ENCODE measurements around the gene CNTNAP2. TPM values are rescaled to one million over a fixed set of nuclear protein-coding genes. Genes with fewer than 3 reads are reported as not detected.

The CNTNAP2 gene
- total and polyA plus RNA-seq, 2 of the 4 experiments (the other 2 are of a cell fraction): not detected

DNA sequence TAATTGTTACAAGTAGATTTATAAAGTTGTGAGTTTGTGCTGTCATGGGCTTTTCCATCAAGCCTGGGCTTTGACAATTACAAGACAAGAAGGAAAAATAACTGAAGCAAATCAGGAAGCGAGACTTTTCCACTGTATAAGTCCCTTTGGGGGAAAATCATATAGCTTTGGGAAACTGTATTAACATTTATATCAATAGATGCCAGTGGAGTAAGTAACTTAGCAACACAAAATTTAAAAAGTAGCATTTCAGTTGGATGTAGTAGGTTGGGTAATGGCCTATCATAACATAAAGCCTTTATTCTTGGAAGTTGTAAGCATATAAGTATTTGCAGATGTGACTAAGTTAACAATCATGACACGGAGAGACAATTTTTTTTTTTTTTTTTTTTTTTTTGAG lies 931.1 kb downstream of the CNTNAP2 start:
- H4K91ac ChIP-seq (ENCODE audit: insufficient read depth, low read depth, low read length): no peak overlapping the region
- no CpG with 5 or more reads among the region's 2 CpGs for WGBS, 2 experiments (ENCODE audit: extremely low coverage in 2 of 2, insufficient read length in 1 of 2)
- TF ChIP-seq MXI1 (IDR thresholded peaks at IDR 0.05; ENCODE audit: borderline replicate concordance, low read depth, low read length) (no peak), CHD1 (IDR thresholded peaks at IDR 0.05; ENCODE audit: low read depth, low read length) (no peak), CEBPB (IDR thresholded peaks at IDR 0.05; ENCODE audit: low read depth, low read length) (no peak), MAFK (IDR thresholded peaks at IDR 0.05; ENCODE audit: low read depth, low read length) (no peak), POLR2A (IDR thresholded peaks at IDR 0.05; ENCODE audit: low read depth, low read length) (no peak), MAZ (IDR thresholded peaks at IDR 0.05; ENCODE audit: borderline replicate concordance, low read depth, low read length) (no peak), FOS (IDR thresholded peaks at IDR 0.05; ENCODE audit: low read depth, low read length) (no peak), RAD21 (IDR thresholded peaks at IDR 0.05; ENCODE audit: low read length) (no peak), SMC3 (IDR thresholded peaks at IDR 0.05; ENCODE audit: low read depth, low read length) (no peak), BHLHE40 (IDR thresholded peaks at IDR 0.05; ENCODE audit: low read depth, low read length) (no peak), RCOR1 (IDR thresholded peaks at IDR 0.05; ENCODE audit: insufficient replicate concordance, low read length) (no peak), NFE2L2 (IDR thresholded peaks at IDR 0.05; ENCODE audit: low read depth, low read length) (no peak), RFX5 (IDR thresholded peaks at IDR 0.05; ENCODE audit: low read depth, low read length) (no peak)
- TF ChIP-seq, protein P1, sequence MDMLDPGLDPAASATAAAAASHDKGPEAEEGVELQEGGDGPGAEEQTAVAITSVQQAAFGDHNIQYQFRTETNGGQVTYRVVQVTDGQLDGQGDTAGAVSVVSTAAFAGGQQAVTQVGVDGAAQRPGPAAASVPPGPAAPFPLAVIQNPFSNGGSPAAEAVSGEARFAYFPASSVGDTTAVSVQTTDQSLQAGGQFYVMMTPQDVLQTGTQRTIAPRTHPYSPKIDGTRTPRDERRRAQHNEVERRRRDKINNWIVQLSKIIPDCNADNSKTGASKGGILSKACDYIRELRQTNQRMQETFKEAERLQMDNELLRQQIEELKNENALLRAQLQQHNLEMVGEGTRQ (IDR thresholded peaks at IDR 0.05; ENCODE audit: low read depth, low read length): no peak
- TF ChIP-seq, protein P2, sequence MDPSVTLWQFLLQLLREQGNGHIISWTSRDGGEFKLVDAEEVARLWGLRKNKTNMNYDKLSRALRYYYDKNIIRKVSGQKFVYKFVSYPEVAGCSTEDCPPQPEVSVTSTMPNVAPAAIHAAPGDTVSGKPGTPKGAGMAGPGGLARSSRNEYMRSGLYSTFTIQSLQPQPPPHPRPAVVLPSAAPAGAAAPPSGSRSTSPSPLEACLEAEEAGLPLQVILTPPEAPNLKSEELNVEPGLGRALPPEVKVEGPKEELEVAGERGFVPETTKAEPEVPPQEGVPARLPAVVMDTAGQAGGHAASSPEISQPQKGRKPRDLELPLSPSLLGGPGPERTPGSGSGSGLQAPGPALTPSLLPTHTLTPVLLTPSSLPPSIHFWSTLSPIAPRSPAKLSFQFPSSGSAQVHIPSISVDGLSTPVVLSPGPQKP (IDR thresholded peaks at IDR 0.05; ENCODE audit: borderline replicate concordance, low read depth, low read length): no peak
- TF ChIP-seq, protein P3, sequence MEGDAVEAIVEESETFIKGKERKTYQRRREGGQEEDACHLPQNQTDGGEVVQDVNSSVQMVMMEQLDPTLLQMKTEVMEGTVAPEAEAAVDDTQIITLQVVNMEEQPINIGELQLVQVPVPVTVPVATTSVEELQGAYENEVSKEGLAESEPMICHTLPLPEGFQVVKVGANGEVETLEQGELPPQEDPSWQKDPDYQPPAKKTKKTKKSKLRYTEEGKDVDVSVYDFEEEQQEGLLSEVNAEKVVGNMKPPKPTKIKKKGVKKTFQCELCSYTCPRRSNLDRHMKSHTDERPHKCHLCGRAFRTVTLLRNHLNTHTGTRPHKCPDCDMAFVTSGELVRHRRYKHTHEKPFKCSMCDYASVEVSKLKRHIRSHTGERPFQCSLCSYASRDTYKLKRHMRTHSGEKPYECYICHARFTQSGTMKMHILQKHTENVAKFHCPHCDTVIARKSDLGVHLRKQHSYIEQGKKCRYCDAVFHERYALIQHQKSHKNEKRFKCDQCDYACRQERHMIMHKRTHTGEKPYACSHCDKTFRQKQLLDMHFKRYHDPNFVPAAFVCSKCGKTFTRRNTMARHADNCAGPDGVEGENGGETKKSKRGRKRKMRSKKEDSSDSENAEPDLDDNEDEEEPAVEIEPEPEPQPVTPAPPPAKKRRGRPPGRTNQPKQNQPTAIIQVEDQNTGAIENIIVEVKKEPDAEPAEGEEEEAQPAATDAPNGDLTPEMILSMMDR (conservative IDR thresholded peaks at IDR 0.05; ENCODE audit: low read depth, low read length): no peak
- CTCF ChIA-PET: no interaction called here
- dilution Hi-C loops (cut with HindIII; ENCODE audit: low sequenced_read_pairs, unreplicated experiment) (no loop called here), in situ Hi-C loops (cut with MboI; ENCODE audit: low sequenced_read_pairs) (no loop called here), intact Hi-C loops (cut with micrococcal nuclease) (no loop called here)
- no peak for DNase-seq
- H3K4me1 ChIP-seq (ENCODE audit: control insufficient read depth, insufficient read depth, low read length): no peaks in the 10 kb centered on the region
- peaks cover 5% of the 10 kb centered on the region; the same call in 1 of the 2 replicates for H3K9me3 ChIP-seq (ENCODE audit: control insufficient read depth, insufficient read depth, low read length)
- no peak overlapping the region for H2AFZ ChIP-seq (replicated peaks; ENCODE audit: low read length, poor library complexity)
- H2BK15ac ChIP-seq (ENCODE audit: low read depth, low read length): no peak overlapping the region
- no peak overlapping the region for H2BK120ac ChIP-seq (ENCODE audit: low read depth, low read length)
- H3K36me3 ChIP-seq (ENCODE audit: control insufficient read depth, insufficient read depth, low read length): no peaks in the 10 kb centered on the region
- H3K27me3 ChIP-seq (ENCODE audit: control insufficient read depth, insufficient read depth, low read length): no peaks in the 10 kb centered on the region
- H3K79me1 ChIP-seq (ENCODE audit: low read depth in 1 of 2, low read length in 2 of 2): no peaks in the 10 kb centered on the region
- ATAC-seq (ENCODE audit: low read depth): no peak
- no peaks in the 10 kb centered on the region for H3K9me1 ChIP-seq (ENCODE audit: insufficient read depth, low read length)
- no peak overlapping the region for H2AK5ac ChIP-seq (ENCODE audit: low read depth, low read length)
- no peak overlapping the region for H3K23ac ChIP-seq (ENCODE audit: low read depth, low read length)
- H3K56ac ChIP-seq (ENCODE audit: extremely low read depth, insufficient read depth, low read length): no peak overlapping the region
- no peaks in the 10 kb centered on the region for H4K20me1 ChIP-seq (ENCODE audit: insufficient read depth, low read length)
- H3K4me2 ChIP-seq (ENCODE audit: low read depth, low read length): no peak overlapping the region
- no peak overlapping the region for H4K8ac ChIP-seq (ENCODE audit: low read depth in 2 of 2, low read length in 2 of 2)
- no peak overlapping the region for H3K9ac ChIP-seq (ENCODE audit: low read depth, low read length)
- no peak overlapping the region for H2BK20ac ChIP-seq (ENCODE audit: low read depth, low read length)
- no peak overlapping the region for H3K4me3 ChIP-seq (ENCODE audit: insufficient read depth, low read depth, low read length)
- POLR2A ChIA-PET (ENCODE audit: unreplicated experiment): no interaction called here
- H3K18ac ChIP-seq (ENCODE audit: low read depth, low read length): no peak overlapping the region
- no peak overlapping the region for H4K5ac ChIP-seq (ENCODE audit: low read depth, low read length)
- no peak overlapping the region for H3K27ac ChIP-seq (ENCODE audit: insufficient read depth, low read length)
- no peak overlapping the region for H3K4ac ChIP-seq (ENCODE audit: low read depth, low read length)
- no peak overlapping the region for H2BK5ac ChIP-seq (ENCODE audit: low read depth, low read length, poor library complexity, severe bottlenecking)
- BruUV-seq (replicated peaks): no TSS peak
- no peak overlapping the region for H2AK9ac ChIP-seq (replicated peaks; ENCODE audit: low read depth, low read length, poor library complexity)
- H3K14ac ChIP-seq (replicated peaks; ENCODE audit: low read depth, low read length): no peak overlapping the region
